Suppressor macrophage (primary cell): ENCODE measurements around the gene ARG2.

Experiments
- DNase-seq, 4 experiments: peaks; one replicate each; pipeline ENCODE4 v3.0.0-alpha.2; 2020 to 2022

The ARG2 gene

GRCh38 chr14:67641480-67641879 is 21.8 kb downstream of the ARG2 start:
- no peak for DNase-seq

GRCh38 chr14:67641902-67642749 is 22.4 kb downstream of the ARG2 start:
- DNase-seq = no peak

- no peak for DNase-seq
Observed at GRCh38 chr14:67643713-67644112, 24.0 kb downstream of the ARG2 start.

- no peak for DNase-seq
Observed at GRCh38 chr14:67644428-67644827, 24.7 kb downstream of the ARG2 start.

- no peak for DNase-seq
Observed at GRCh38 chr14:67645414-67645813, 25.7 kb downstream of the ARG2 start.

GRCh38 chr14:67646131-67646530 is 26.4 kb downstream of the ARG2 start:
- peak in 1 of 4 experiments; percentile 10 for DNase-seq

GRCh38 chr14:67650151-67650550 is 30.4 kb downstream of the ARG2 start:
- no peak for DNase-seq

GRCh38 chr14:67650694-67651093 is 31.0 kb downstream of the ARG2 start:
- no peak for DNase-seq

GRCh38 chr14:67652189-67652588 is 32.5 kb downstream of the ARG2 start:
- no peak for DNase-seq

GRCh38 chr14:67653651-67654280 is 34.0 kb downstream of the ARG2 start:
- no peak for DNase-seq

GRCh38 chr14:67663633-67664032 is 43.9 kb downstream of the ARG2 start:
- peak in 2 of 4 experiments; percentile 24 to 40 for DNase-seq

GRCh38 chr14:67665868-67666267 is 46.1 kb downstream of the ARG2 start:
- DNase-seq = peak; percentile 24 to 69 (median 52)

- DNase-seq = peak; percentile 49 to 71 (median 66)
Observed at GRCh38 chr14:67666750-67667449, 47.2 kb downstream of the ARG2 start.

- no peak for DNase-seq
Observed at GRCh38 chr14:67668559-67668958, 48.8 kb downstream of the ARG2 start.

- no peak for DNase-seq
Observed at GRCh38 chr14:67673451-67673850, 53.7 kb downstream of the ARG2 start.

GRCh38 chr14:67674139-67674479 is 54.4 kb downstream of the ARG2 start:
- peak; percentile 61 to 86 (median 79) for DNase-seq

GRCh38 chr14:67674480-67675218 is 54.9 kb downstream of the ARG2 start, which contains the start of gene VTI1B:
VTI1B (minus strand) TSS chr14:67674632; CDS start chr14:67674489, 143 bp downstream.
- peak; percentile 79 to 94 (median 90) for DNase-seq

- no peak for DNase-seq
Observed at GRCh38 chr14:67675219-67675582, 55.5 kb downstream of the ARG2 start.

GRCh38 chr14:67679006-67679405 is 59.3 kb downstream of the ARG2 start:
- no peak for DNase-seq

GRCh38 chr14:67680121-67680602 is 60.4 kb downstream of the ARG2 start:
- peak; percentile 57 to 89 (median 70) for DNase-seq

GRCh38 chr14:67680941-67681340 is 61.2 kb downstream of the ARG2 start:
- DNase-seq = peak; percentile 75 to 89 (median 83)

- no peak for DNase-seq
Observed at GRCh38 chr14:67683842-67684241, 64.1 kb downstream of the ARG2 start.

- DNase-seq = no peak
Observed at GRCh38 chr14:67690011-67690410, 70.3 kb downstream of the ARG2 start.
